ENCODE results near the gene SYT2.
"Not testable (repeated sequence)": the region's sequence is repeated elsewhere in the genome, so short reads cannot be mapped to it uniquely, and the experiment has no call there.

Gene SYT2

DNA sequence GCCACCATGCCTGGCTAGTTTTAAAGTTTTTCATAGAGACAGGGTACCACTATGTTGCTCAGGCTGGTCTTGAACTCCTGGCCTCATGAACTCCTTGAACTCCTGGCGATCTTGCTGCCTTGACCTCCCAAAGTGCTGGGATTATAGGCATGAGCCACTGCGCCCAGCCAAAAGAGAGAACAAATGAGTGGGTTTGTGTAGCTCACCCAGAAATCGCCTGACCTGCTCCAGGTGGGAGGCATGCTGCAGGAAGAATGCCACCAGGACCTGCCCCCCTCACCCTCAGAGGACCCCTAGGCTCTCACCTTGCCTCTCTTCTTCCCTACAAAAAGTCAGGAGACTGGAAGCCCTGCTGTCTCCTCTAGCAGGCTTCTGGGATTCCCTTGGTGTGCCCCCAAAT, 88.8 kb downstream of the SYT2 start:
- DNase-seq, result no peak

DNA sequence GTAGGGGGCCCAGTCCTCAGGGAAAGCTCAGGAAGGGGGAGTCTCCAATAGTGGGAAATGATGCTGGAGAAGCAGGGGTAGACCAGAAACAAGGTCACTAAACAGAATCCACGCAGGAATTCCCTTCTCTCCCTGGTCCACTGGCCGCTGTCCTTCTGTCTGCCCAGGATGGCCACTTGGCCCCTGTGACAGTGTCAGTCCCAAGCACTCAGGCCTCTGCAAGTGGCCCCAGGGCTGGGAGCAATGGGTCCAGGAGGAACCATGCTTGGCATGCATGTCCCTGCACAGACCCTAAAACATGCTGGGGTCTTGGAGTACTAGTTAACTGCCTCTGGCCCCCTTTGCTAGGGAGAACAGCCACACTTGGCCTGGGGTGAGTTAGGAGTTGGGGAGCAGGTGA, 90.2 kb downstream of the SYT2 start:
- DNase-seq, result not testable (repeated sequence)

DNA sequence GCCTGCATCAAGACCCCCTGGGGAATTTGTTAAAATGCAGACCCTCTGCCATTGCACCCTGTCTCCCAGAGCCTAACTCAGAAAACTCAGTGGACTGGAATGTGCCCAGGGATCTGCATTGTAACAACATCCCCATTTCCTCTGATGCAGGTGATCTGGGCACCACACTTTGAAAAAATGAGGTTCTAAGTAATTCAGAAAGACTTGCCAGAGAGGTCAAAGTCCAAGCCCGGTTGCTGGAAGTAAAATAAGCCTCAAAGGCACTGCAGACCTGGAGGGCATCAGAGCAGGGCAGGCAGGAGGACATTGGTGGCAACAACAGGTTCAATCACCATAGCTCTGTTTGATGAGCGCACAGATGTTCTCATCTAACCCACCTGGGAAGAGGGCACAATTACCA, 90.7 kb downstream of the SYT2 start:
- DNase-seq, result no peak

DNA sequence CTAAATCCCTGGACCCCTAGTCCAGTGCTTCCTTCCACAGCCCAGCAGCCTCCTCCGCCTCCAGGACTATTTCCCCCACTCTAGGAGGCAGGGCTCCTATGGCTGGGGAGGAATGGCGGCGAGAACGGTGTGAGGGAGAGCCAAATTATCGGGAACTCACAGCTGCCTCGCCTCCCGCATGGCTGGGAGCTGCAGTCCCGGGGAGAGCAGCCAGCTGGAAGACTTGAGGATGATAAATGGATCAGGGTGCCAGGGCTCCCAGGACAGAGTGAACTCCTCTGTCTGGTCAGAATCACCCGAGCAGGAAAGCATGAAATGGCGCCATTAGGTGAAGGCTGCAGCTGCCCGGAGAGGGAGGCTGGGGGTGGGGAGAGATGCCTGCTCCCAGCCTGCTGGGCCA, 91.2 kb downstream of the SYT2 start:
- not testable (repeated sequence) for DNase-seq

DNA sequence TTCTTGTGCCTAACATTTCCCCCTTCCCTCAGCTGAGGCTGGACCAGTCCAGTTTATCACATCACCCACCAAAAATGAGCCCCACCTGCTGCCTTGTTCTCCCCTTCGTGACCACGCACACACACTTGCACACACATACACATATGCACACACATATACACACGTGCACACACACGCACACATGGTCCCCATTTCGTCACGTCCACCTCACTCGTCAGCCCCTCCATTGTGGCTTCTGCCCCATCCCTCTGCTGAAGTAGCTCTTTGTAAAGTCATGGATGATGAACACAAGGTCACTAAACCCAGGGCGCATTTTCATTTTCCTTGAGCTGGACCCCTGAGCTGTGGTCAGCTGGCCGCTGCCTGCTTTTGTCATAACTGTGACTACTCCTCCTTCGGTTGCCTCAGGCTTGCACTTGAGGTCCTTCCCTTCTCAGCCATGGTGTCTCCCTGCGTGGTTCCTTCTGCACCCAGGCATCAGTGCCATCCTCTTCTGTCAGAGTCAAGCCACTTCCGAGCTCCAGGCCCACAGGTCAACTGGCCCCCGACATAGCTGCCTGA, 93.8 kb downstream of the SYT2 start:
- DNase-seq, result no peak

DNA sequence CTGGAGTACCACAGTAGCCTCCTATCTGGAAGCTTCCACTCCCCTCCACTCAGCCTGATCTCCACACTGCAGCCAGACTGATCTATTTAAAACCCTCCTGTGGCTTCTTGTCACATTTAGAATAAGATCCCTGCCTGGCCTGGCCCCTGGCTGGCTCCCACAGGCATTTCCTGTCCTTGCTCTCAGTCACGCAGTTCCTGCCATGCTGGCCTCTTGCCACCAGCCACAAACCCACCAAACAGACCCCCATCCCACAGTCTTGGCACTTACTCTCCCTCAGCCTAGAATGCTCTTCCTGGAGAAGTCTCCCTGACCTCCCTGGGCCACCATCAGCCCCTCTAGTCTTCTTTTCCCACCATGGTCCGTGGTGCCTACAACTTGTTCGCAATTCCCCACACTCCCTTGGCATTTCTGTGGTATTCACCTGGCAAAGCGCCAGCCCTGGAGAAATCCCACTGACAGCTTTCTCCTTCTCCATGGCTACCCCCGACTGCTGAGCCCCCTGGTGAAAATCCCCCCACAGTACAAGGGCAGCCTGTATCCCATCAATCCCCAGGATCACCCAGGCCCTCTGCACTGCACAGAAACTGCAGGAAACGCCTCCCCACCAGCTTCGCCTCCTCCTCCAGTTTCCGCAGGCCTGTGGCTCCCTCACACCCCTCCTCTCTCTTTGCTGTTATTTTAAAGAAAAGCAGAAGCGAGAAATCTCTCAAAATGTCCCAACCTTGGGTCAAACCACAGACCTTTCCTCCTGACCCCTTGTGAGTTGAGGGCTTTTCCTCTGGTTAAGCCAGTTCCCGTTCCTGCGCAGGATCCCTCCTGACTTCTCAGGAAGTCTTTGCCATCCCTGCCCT, 94.5 kb downstream of the SYT2 start:
- no peak for DNase-seq

DNA sequence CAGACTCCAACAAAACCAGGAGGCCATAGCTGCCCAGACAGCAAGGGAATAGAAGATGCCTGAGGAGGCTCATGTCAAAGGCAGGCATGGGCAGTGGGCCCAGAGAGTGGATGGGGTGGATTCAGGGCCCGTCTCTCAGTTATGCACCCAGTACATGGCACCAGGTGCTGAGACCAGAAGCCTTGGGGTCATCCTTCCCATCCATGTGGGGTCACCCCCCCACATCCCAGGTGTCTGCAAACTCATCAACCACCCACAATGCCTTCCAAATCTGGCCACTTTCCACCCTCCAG, 95.1 kb downstream of the SYT2 start:
- not testable (repeated sequence) for DNase-seq

DNA sequence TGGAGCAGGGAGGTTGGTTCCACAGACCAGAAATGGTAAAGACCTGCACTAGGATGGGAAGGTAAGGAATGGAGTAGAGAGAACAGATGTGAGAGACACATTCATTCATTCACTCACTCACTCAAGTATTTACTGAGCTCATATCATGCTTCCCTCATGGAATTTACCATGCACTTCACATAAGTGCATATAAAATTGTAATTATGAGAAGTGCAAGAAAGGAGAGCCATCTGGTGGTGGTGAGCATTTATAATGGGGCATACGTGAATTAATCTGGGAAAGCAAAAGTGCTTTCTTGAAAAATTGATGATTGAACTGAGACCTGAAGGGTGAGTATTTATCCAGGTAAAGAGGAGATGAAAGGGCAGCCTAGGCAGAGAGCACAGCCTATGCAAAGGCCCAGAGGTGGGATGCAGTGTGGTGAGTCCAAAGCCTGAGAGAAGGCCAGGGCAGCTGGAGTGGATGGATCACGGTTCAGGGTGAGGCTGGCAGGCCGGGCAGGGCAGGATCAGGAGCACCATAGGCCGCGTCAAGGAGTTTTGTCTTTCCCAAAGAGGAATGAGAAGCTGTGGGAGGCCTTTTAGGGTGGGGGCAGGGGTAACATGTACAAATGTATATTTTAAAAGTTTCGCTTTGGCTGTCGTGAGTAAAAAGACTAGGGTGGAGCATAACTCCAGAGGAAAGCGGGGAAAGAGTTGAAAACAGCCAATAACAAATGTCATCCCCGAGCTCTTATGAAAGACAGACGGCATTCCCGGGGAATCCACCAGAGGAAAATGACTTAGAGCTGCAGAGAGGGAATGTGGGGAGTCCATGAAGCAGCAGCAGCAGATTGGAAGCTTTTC, 95.7 kb downstream of the SYT2 start:
- not testable (repeated sequence) for DNase-seq

DNA sequence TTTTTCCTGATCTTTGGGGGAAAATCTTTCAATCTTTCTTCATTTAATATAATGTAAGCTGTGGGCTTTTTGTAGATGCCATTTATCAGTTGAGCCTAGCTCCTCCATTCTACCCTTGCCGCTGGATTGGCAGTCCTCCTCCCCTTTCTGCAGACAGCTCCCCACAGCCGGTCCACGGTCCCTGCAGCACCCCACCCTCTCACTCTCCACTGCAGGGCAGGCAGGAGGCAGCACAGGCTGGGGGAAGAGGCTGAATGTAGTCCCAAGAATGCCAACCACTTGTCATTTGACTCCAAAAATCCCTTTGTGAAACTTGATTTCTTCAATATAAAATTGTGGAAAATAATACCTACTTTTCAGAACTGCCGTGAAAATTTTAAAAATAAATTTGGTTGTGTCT, 96.7 kb downstream of the SYT2 start:
- DNase-seq, result no peak

DNA sequence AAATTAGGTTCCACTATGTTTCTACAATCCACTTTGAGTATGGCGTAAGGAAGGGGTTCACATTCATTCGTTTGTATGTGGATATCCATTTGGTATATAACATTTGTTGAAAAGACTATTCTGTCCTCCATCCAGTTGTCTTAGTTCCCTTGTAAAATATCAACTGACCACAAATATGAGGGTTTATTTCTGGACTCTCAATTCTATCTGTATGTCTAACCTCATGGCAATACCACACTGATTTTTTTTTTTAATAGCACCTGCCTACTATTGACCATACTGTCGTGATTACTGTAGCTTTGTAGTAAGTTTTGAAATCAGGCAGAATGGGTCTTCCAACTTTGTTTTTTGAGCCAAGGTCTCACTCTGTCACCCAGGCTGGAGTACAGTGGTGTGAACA, 98.2 kb downstream of the SYT2 start:
- DNase-seq, result not testable (repeated sequence)

DNA sequence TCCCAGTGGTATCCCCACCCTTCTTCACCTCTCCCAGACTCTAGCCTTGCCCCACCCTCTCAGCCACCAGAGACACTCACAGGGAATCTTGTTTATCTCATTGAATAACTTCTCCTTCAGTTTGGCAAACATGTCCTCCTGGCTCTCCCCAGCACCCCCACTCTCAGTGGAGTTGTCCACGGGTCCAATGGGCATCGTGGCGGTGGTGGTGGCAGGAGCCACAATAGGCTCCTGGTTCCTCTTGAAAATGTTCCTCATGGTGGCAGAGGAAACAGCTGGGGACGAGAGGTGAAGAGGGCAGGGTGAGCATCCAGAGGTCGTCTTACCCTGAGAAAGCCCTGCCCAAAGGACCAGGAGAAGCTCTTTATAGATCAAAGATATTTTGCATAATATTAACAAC, 104.7 kb downstream of the SYT2 start:
- no peak for DNase-seq

DNA sequence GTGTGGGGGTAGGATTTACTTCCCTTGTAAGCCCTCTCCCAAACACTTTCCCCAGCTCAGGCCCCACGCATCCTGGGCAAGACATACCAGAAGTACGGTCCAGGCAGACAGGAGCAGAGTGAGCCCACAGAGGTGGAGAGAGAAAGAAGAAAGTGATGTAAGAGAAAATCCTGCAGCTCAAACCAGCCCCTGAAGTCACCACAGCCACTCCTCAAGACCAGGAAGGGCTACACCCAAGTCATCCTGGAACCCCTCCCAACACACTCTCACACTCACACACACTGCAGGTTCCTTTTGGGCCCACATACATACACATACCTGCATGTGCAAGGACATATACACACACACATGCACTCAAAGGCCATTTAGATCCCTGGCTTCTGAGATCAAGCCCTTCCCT, 106.8 kb downstream of the SYT2 start:
- no peak for DNase-seq

DNA sequence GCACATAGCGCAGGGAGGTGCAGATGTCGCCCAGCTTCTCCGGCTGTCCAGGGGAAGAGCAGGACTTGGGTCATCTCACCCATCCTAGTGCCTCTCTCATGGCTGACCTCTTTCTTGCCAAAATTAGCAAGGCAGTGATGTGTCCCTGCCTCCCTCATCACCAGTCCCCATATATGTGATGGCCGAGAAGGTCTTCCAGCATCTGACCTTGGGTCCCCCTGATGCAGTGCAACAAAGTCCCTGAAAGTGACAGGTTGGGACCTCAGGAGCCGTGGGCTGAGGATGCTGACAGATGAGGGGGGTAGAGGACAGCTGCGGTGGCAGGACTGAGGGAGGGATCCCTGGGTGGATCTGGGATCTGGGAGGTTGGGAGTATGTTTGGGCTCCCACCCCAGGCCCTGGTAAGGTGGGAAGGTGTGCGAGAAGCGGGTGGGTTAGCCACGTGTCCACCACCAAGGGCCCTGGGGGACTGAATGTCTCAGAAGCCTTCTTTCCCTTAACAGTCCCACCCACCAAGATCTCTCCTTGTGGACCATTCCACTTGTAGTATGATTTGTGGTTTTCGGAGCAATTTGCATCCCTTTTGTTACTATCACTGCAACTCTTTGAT, 109.7 kb downstream of the SYT2 start:
- no peak for DNase-seq

DNA sequence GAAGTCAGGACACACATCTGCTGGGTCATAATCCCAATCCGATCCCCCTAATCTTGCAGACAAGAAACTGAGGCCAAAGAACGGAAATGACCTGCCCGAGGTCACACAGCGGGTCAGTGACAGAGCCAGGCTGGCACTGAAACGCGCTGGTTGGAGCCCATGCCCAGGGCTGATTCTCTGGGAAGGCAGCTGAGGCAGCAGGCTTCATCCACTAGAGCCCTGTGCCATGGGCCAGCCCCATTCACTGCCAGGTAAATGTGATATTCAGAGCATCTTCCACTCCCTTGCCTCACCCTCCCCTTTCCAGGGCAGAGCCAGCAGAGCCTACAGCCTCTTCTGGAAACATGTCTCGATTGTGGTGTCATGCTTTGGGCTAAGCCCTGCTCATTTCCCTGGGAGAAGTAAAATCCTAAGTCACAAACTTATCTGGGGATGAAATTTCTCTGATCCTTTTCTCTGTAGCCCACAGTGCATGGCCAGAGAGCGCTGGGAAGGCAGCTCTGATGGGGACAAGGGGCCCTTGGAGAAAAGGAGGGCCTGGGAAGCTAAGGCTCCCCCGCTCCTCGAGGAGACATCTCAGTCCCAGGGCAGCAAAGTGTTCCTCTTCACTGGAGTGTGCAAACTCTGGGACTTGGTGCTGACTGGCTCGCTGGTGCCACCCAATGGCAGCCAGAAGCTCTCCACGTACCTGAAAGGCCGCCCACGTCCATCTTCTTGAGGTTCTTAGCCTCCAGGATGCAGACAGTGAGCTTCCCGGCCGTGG, 110.4 kb downstream of the SYT2 start:
- no peak for DNase-seq

DNA sequence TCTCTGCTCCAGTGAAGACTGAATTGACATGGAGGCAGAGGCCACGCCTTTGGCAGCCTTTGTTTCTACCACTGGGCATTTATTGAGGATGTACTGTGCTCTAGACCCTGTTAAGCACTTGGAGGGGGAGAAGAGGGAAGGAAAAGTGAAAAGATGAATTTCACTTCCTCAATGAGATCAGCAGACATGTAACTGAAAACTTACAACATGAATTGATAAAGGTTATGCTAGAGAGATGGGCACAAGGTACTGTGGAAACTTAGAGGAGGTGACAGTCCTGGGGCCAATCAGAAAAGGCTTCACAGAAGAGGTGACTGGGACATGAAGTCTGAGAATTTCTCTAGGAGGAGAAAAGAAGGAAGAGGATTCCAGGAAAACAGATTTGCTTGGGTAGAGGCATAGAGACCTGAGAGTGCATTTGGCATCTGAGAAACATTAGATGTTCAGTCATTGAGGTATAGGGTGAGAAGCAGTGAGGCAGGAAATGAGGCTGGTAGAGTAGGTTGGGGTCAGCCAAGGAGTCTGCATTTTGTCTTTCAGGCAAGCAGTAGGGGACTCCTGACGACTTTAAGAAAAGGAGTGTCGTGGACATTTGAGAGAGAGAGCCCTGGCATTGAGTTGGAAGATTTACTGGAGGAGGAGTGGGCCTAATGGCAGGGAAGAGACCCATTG, 113.0 kb downstream of the SYT2 start:
- DNase-seq, result no peak

DNA sequence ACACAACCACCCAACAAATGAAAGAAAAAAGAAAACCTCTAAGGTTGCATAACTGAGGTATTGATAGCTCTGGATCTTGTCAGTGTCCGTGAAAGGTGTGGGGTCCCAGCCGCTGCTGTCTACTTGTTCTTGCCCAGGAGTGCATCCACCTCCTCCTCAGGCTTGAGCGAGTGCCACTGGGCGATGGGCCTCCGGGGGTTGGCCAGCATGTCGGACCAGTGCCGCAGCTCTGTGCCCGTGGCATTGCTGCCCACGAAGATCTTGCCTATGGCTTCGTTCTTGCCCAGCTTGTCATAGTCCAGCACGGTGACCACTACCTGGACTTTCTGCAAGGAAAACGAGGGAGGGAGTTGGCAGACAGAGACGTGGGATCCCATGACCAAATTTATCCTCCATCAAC, 113.6 kb downstream of the SYT2 start:
- DNase-seq, result no peak

DNA sequence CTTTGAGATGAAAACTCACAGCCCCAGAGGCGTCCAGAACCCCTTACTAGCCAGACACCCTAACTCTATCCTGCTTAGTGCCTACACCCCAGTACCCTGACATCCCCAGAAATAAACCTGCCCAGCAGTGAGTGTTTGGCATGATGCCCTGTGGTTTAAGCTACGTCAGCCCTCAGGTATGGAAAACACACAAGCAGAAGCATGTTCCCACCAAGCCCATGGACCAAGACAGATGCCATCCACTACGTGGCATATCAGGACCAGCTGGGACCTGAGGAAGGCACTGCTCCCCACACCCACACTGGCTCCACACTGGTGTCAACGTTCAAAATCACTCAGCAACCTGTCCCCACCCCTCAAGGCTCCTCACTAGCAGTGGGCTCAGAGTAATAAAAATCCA, 116.4 kb downstream of the SYT2 start:
- DNase-seq, result no peak

DNA sequence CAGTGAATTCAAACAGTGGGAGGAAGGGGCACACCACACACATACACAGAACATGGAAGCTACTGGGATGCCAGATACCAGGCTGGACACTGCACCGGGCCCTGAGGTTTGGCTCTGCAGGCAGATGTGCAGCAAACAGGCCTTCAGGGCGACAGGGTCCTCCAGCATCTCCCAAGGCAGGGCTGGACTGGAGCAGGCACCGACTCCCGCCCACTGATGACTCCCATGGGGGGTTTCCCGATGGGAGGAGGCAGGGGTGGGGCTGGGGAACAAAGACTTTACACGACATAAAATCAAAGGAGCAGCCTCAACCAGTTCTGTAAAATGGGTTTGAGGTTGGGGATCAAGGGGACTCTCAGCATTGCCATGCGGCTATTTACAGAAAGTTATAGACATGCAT, 118.1 kb downstream of the SYT2 start:
- no peak for DNase-seq

DNA sequence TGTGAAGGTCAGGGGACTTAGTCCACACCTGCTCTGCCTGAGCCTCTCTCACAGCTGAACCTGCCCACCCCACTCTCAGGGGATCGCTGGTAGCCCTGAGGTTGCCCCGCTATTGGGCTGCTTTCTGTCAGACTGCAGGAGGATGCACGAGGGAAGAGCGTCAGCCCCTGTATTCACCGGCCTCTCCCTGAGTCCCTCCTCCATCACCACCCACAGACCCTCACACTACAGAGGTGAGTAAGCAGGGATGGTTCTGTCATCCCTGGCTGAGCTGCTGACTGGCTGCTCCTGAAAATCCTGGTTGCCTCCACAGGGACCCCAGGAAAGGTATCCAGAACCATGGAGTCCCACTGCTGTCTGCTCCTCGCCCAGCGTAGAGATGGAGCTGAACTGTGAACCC, 118.7 kb downstream of the SYT2 start:
- DNase-seq, result no peak

DNA sequence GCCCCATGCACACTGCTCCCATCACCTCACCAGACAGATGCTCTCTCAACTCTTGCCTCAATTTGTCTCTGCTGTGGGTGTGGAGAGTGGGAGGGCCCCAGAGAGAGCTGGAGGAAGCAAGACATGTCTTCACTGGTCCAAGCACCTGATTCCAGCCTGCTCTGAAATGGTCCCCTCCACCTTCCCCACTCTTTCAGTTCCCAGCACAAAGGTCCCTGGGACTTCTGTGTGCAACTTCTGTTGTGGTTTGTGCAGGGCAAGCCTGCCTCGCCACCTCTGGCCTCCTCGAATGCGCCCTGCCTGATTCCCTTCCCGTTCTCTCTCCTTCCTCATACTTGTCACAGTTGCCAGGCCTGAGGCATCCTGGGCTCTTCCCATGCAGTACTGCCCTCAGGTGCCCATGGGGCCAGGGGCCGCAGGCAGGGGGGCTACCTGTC, 119.3 kb downstream of the SYT2 start:
- DNase-seq, result no peak

DNA sequence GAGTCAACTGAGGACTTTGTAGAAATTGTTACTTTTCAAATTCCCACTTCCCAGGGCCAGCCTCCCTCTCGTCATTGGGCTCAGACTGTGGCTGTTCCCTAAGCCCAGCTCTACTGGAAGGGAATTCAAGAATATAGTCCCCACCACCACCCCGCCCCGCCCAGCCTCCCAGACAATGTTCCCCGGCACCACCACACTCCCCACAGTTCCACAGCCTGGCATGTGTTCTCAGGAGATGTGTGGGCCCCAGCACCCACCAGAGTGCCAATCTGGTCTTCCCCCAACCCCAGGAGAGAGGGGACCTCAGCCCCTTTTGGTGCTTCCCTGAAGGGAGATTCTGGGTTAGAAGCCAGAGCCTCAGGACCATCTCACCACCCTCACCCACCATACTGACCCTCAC, 120.1 kb downstream of the SYT2 start:
- DNase-seq, result no peak
